GM19328 (cell line): ENCODE data around the gene CALN1.
"Not testable (repeated sequence)": the region's sequence is repeated elsewhere in the genome, so short reads cannot be mapped to it uniquely, and the experiment has no call there.

Source experiments
- ATAC-seq: cut with Tn5 transposase; IDR thresholded peaks from one replicate; pipeline ENCODE4 v1.9.1; 2021; ENCODE audit warnings: mild to moderate bottlenecking, moderate library complexity; ENCODE audit not compliant: unreplicated experiment

Gene CALN1

DNA sequence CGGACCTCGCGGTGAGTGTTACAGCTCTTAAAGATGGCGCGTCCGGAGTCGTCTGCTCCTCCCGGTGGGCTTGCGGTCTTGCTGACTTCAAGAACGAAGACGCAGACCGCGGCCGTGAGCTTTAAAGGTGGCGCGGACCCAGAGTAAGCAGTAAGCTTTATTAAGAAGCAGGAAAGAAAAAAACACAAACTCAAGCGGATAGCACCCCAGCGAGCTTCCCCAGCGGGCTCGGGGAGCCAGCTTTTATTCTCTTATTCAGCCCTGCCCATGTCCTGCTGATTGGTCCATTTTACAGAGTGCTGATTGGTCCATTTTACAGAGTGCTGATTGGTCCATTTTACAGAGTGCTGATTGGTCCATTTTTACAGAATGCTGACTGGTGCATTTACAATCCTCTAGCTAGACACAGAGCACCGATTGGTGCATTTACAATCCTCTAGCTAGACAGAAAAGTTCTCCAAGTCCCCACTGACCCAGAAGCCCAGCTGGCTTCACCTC is at the start of gene CALN1:
TSS of gene CALN1 (minus strand) at position 218 of the 498 bp plus-strand sequence.
- not testable (repeated sequence) for ATAC-seq

GRCh38 chr7:72453471-72453870 is 41.3 kb upstream of the CALN1 start:
- no peak for ATAC-seq

DNA sequence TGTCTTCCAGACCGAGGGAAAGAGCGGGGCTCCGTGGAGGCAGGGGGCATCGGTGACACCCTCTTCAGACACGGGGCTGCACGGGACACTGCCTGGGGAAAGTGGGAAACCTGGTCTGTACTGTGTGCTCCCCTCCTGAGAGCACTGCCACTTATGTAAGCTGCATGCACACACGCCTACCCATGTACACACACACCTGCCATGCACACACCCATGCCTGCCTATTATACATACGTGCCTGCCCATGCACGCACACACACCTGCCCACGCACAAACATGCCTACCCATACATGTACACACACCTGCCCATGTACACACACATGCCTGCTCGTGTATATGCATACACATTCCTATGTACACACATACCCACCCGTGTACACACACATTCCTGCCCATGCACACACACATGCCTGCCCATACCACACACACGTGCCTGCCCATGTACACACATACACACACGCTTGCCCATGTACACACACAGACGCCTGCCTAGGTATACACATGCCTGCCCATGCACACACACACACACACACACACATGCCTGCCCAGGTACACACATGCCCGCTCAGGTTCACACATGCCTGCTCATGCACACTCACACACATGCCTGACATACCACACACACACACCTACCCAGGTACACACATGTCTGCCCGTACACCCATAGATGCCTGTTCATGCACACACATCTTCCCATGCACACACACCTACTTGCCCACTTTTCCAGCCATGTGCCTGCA is 35.5 kb upstream of the CALN1 start:
- no peak for ATAC-seq

DNA sequence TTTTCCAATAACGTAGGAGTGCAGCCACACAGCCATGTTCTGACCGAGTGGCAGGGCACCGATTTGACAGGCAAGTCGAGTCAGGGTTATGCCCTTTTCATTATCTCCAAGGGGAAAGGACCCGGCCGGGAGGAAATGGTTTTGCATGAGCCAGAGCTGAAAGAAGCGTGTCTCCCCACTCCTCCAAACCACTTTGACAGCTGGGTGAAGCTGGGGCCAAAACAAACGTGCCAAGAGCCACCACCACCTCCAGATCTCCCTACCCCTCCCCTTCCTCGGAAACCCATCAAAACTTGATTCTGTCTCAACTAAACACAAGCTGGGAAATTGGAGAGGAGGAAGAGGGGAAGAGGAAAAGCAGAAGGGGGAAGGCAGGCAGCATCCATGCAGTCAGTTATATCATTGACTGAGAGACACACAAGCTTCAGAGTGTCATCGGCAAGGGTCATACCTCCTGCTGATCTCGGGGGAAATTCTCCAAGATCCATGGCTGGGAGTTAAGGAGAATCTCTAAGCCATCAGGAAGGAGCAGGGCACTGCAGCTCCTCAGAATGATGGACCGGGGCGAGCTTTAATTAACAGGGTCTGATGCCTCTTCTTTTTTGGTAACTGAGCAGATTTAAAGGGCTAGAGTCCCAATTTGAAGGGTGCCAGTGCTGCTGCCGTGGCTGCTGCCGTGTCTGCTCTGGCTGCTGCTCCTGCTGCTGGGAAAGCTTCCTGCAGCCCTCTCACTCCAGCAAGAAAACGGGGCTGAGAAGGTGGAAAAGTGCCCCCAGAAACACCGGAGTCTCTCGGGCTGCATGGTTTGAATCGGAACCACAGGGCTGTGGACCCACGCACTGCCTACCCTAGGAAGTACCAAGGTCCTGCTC is 34.7 kb upstream of the CALN1 start:
- ATAC-seq: no peak

DNA sequence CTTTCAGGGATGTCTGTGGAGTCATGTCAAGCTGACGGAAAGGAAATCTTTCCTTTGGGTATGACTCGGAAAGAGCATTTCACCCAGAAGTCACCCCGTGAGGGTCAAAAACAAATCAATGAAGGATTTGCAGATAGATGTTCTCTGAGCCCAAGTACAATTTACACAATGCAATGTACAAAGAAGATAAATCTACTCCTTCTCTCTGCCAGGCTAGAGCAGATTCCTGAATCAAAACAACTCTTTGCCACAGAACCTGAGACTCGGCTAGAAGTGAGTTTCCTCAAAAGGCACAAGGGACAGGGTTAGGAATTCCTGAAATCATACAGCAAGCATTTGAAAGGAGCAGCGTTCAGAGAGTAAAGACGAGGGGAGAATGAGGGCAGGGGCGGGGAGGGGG is 34.0 kb upstream of the CALN1 start:
- no peak for ATAC-seq

- ATAC-seq: no peak
Observed at GRCh38 chr7:72445580-72445979, 33.4 kb upstream of the CALN1 start.

DNA sequence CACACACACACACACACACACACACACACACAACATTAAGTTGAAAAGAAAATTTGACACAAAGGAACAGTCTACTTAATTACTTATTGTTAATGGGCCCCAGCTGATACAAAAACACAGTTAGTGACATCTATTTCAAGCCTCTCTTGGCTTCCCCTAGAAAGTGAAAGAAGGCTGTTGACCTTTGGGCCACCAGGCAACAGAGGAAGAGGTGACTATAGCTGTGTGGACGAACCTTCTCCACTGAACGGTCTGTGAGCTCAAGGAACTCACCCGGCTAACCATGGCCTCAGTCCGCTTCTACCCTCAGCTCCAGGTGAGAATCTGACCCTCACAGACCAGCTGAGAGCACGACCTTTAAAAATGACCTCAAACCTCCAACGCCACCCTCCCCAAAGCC is 32.9 kb upstream of the CALN1 start:
- no peak for ATAC-seq

- ATAC-seq: no peak
Observed at GRCh38 chr7:72444026-72444776, 32.1 kb upstream of the CALN1 start.

- ATAC-seq: no peak
Observed at GRCh38 chr7:72441791-72442190, 29.7 kb upstream of the CALN1 start.

DNA sequence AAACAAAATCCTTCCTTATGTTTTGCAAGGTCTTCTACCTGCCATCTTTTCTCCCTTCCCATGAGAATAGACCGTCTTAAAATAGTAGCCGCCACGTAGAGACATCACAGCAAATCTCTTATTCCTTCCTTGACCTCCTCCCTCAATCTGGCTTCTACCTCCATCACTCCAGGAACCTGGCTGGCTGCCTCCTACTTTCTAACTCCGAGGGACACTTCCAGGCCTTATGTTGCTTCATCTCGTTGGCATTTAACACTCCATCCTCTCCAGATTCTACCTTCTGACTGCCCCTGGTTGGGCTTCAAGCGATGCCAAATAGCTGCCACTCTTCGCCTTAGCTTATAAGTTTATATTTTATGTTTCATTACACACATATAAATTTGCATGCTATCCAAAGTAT is 26.4 kb upstream of the CALN1 start:
- no peak for ATAC-seq

DNA sequence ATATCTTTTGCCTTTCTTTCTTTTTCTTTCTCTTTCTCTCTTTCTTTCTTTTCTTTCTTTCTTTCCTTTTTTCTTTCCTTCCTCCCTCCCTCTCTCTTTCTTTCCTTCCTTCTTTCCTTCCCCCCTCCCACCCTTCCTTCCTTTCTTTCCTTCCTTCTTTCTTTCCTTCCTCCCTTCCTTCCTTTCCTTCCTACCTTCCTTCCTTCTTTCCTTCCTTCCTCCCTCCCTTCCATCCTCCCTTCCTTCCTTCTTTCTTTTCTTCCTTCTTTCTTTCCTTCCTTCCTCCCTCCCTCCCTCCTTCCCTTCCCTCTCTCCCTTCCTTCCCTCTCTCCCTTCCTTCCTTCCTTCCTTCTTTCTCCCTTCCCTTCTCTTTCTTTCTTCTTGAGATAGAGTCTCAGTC is 25.5 kb upstream of the CALN1 start:
- ATAC-seq: no peak

GRCh38 chr7:72437061-72437585 is 25.0 kb upstream of the CALN1 start:
- ATAC-seq: no peak

GRCh38 chr7:72435925-72436480 is 23.9 kb upstream of the CALN1 start:
- no peak for ATAC-seq

DNA sequence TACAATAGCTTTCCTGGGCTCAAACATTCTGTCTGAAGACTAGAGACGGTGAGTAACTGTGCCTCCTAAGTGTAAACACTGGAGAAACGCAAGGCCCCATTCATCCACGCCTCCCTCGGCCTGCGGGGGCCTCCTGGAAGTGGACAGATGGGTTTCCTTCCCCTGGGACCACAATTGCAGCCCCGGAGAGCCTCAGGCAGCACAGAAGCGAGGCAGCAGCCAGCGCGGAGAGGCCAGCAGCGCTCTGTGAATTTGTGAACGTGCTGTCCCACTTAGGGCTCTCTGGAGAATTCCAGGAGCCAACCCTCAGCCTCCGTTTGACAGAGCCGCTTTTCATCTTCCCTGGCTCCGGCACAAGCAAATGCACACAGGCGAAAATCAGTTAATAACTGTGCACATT is 23.2 kb upstream of the CALN1 start:
- no peak for ATAC-seq

- ATAC-seq: no peak
Observed at GRCh38 chr7:72430531-72430930, 18.4 kb upstream of the CALN1 start.

GRCh38 chr7:72429316-72429715 is 17.2 kb upstream of the CALN1 start:
- ATAC-seq: no peak

- ATAC-seq: no peak
Observed at GRCh38 chr7:72416846-72417245, 4.7 kb upstream of the CALN1 start.

DNA sequence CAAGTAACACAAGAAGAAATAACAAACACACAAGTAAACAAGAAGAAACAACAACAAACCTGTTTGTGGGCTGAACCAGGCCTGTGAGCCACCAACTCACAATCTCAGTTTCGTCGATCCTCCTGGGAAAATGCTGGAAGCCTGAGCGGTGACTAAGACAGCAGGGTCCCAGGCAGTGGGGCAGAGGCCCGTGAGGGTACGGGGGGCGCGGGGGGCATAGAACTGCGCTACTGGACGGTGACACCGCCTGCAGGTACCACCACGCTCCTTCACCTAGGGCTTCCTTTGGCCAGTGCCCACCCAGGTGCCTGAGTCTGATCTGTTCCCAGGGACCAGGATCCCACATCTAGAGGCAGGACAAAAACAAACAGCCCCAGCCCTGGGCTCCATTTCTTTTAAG is 3.4 kb upstream of the CALN1 start:
- no peak for ATAC-seq

GRCh38 chr7:72413886-72414285 is 1.7 kb upstream of the CALN1 start:
- no peak for ATAC-seq

DNA sequence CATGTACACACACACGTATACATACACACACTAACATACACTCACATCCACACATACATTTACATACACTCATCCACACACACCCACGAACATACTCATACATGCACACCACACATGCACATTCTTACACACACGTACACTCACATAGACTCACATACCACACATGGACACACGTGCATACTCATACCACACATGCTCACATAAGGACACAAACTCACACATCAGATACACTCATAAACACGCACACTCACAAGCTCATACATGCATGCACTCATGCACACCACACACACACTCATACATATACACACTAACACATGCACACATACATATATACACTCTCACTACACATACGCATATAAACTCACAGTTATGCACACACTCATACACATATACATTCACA is 1.2 kb upstream of the CALN1 start:
- ATAC-seq: no peak

GRCh38 chr7:72411419-72411818 is 719 bp downstream of the CALN1 start:
- no peak for ATAC-seq
